Upper lobe of right lung (tissue), 1 donor: Measurements from ENCODE around the gene CAMTA1. TPM values are rescaled to one million over a fixed set of nuclear protein-coding genes. Genes with fewer than 3 reads are reported as not detected.

Source experiments
- ATAC-seq: fragments of 200-7000 bp; cut with Tn5 transposase; one replicate; pipeline ENCODE4 v1.9.1; 2020; ENCODE audit warnings: mild to moderate bottlenecking, moderate library complexity
- DNase-seq: peaks from one replicate; pipeline ENCODE4 v3.0.0-alpha.2; 2020
- H3K27ac ChIP-seq: fragments of 200-600 bp; one replicate; pipeline ENCODE4 v1.8.0; 2022
- H3K27me3 ChIP-seq: fragments of 200-600 bp; one replicate; pipeline ENCODE4 v1.8.0; 2022; ENCODE audit warnings: mild to moderate bottlenecking
- H3K36me3 ChIP-seq: fragments of 200-600 bp; one replicate; pipeline ENCODE4 v1.8.0; 2022
- H3K4me1 ChIP-seq: fragments of 200-600 bp; one replicate; pipeline ENCODE4 v1.8.0; 2022
- H3K4me3 ChIP-seq: fragments of 200-600 bp; one replicate; pipeline ENCODE4 v1.8.0; 2022; ENCODE audit warnings: mild to moderate bottlenecking
- H3K9me3 ChIP-seq: fragments of 200-600 bp; one replicate; pipeline ENCODE4 v1.8.0; 2022
- CTCF ChIP-seq: fragments of 200-600 bp; IDR thresholded peaks from one replicate; pipeline ENCODE4 v1.8.0; 2022; ENCODE audit warnings: antibody characterized with exemption
- intact Hi-C: fragments of 100-400 bp; cut with DNase I; formaldehyde crosslinking; loops from one replicate; pipeline ENCODE4 v1.11.0; 2022
- total RNA-seq: library from RNA; stranded (reverse); fragmentation: NEBNext Ultra II Directional; extraction: Animal tissue kit (Norgen Biotek cat#: 25700); gene quantifications from one replicate; pipeline ENCODE4 v1.2.1, GENCODE V29; 2021
- donor health status: DM: no; HTN: yes; CAD: no; lungs with severe emphysema.

The CAMTA1 gene
- total RNA-seq, 1 donor from 2014 or later = 63.4 TPM

- DNase-seq (no peak), ATAC-seq (no peak)
- Histone ChIP-seq H3K4me1 (no peaks in the 10 kb centered on the region), H3K9me3 (no peaks in the 10 kb centered on the region), H3K4me3 (no peak overlapping the region), H3K36me3 (no peaks in the 10 kb centered on the region), H3K27me3 (peaks cover 8% of the 10 kb centered on the region), H3K27ac (no peak overlapping the region)
- intact Hi-C loops = no loop called here
- no peak for TF ChIP-seq CTCF
Measured at GRCh38 chr1:7284839-7285435, 499.7 kb downstream of the CAMTA1 start.

GRCh38 chr1:7285856-7286454, 500.7 kb downstream of the CAMTA1 start:
- intact Hi-C loops = no loop called here
- DNase-seq (no peak), ATAC-seq (no peak)
- no peak overlapping the region for H3K27ac ChIP-seq
- no peaks in the 10 kb centered on the region for H3K4me1 ChIP-seq
- TF ChIP-seq CTCF = no peak
- no peaks in the 10 kb centered on the region for H3K9me3 ChIP-seq
- no peaks in the 10 kb centered on the region for H3K27me3 ChIP-seq
- no peaks in the 10 kb centered on the region for H3K36me3 ChIP-seq
- no peak overlapping the region for H3K4me3 ChIP-seq

GRCh38 chr1:7287013-7287412, 501.8 kb downstream of the CAMTA1 start:
- H3K4me1 ChIP-seq = no peaks in the 10 kb centered on the region
- TF ChIP-seq CTCF = no peak
- DNase-seq (no peak), ATAC-seq (no peak)
- intact Hi-C loops = no loop called here
- H3K27me3 ChIP-seq = no peaks in the 10 kb centered on the region
- no peaks in the 10 kb centered on the region for H3K36me3 ChIP-seq
- H3K9me3 ChIP-seq = no peaks in the 10 kb centered on the region
- no peak overlapping the region for H3K27ac ChIP-seq
- H3K4me3 ChIP-seq = no peak overlapping the region

GRCh38 chr1:7288992-7289391, 503.7 kb downstream of the CAMTA1 start:
- H3K27ac ChIP-seq = no peak overlapping the region
- no peak for ATAC-seq
- H3K27me3 ChIP-seq = no peaks in the 10 kb centered on the region
- intact Hi-C loops = no loop called here
- no peaks in the 10 kb centered on the region for H3K36me3 ChIP-seq
- H3K4me1 ChIP-seq = no peaks in the 10 kb centered on the region
- no peak for TF ChIP-seq CTCF
- H3K9me3 ChIP-seq = no peaks in the 10 kb centered on the region
- H3K4me3 ChIP-seq = no peak overlapping the region
- no peak for DNase-seq

GRCh38 chr1:7289694-7290093, 504.4 kb downstream of the CAMTA1 start:
- intact Hi-C loops = no loop called here
- H3K36me3 ChIP-seq = no peaks in the 10 kb centered on the region
- H3K9me3 ChIP-seq = no peaks in the 10 kb centered on the region
- ATAC-seq = no peak
- no peak overlapping the region for H3K4me3 ChIP-seq
- DNase-seq = no peak
- H3K27me3 ChIP-seq = no peaks in the 10 kb centered on the region
- H3K27ac ChIP-seq = no peak overlapping the region
- no peak for TF ChIP-seq CTCF
- H3K4me1 ChIP-seq = no peaks in the 10 kb centered on the region
